Retina (tissue), 1 donor: ENCODE measurements around the gene EHF.

Experiments
- DNase-seq: peaks from one replicate; pipeline ENCODE4 v3.0.0-alpha.2; 2016

EHF gene

DNA sequence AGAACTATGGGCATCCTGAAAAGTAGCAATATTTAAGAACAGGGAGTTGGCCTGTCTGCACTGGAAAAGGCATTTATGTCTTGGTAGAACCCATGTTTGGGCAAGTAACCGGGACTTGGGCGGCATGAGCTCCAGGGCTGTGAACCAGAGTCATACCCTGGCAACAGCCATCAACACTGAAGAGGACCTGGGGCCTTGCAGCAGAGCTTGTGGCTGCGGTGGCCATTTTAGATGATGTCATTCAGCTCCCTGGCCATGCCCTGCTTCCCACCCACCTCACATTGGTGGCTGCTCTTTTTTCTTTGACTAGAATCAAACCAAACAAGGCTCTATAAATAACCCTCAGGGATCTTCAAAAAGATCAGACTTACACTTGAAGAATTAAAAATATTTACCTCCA, 26.6 kb downstream of the EHF start:
- DNase-seq, result no peak

DNA sequence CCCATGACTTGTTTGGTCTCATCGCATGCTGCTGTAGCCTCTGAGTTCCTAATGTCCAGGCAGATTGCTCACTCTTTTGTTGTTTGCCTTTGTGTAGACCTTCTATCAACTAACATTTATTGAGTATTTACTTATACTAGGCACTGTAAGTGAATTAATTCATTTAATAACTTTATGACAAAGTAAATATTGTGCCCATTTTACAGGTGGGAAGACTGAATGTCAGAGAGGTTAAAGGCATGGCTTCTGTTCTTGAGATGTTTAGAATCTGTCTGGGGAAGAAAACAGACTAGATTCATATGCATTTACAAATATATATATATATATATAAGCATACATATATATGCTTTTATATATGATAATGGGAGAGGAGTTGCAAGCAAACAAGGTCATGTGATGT, 27.1 kb downstream of the EHF start:
- no peak for DNase-seq

DNA sequence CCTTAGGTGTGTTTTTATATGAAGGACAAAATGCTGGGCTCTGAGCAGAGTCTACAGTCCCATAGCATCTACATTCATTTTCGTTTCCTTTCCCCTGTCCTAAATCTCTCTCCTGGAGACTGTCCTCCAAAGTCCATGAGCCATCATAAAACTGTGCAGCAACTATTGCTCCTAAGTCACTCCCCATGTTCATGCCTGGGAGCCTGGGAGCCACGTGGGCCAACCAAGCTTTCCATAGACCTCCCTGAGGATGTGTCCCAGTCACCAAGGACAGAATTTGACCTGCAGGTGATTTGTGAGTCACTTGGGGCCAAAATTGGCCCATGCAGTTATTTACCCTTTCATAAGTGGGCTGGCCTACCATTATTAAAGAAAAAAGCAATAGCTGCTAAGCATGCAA, 28.7 kb downstream of the EHF start:
- DNase-seq, result no peak

DNA sequence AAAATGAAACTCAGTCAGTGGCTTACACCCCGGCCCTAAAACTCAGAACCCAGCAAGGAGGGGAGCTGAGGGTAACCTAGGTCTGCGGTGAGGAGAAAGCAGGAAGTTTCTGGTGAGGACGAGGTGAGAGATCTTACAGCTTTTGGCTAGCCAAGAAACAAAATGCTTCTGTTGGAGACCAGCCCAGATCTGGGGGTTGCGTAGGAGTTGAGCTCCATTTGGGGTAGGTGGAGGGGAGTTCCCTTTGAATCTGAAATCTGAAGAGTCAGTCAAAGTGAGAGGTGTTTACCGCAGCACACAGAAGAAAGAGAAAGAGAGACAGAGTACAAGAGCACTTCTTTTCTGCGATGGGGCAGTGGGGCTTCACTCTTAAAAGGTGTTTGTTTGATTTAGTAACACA, 29.6 kb downstream of the EHF start:
- no peak for DNase-seq

DNA sequence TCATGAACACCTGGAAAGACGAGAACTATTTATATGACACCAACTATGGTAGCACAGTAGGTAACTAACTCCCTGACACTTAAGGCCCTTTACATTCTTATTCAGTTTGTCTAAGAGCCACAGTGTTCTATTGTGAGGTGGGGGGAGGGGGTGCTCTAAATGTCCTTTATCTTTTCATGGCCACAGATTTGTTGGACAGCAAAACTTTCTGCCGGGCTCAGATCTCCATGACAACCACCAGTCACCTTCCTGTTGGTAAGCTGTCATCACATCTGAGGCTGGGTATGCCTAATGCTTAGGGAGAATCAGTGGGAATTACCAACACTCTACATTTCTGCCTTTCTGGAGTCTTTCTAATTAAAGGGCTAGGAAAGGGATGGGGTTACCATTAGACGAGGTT, 30.7 kb downstream of the EHF start:
- peak; percentile 22 for DNase-seq

DNA sequence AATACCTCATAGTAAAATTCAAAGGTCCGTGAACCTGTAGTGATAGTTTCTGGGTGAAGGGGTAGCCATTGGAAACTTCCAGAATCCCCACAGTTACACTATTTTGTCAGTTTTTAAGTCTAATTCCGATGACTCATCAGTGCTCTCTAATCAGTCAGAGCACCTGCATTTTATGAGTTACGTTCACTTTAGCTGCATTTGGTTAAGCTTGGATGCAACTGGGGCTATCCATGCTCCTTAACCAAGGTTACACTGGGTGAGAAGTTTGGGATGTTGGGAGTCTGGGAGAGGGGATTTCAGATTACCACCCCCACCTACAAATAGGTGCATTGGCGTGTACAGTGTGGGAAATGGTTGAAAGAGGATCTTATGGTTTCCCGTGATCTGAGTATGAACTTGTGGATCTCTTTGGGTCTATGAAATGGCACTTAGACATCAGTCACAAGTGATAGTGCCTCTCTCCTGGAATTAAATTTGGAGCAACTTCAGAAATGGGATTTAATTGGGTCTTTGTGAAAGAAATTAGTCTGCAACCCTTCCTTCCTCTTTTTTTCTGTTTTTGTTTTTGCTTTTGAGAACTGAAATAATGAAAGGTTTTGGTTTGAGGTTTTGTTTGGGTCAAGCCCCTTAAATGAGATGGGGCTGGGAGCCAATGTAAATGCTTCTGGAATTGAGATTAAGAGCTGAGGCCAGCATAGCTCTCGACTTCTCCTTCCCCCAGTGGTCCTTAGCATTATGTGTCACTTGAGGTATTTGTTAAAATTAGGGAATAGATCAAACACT, 31.5 kb downstream of the EHF start:
- no peak for DNase-seq

DNA sequence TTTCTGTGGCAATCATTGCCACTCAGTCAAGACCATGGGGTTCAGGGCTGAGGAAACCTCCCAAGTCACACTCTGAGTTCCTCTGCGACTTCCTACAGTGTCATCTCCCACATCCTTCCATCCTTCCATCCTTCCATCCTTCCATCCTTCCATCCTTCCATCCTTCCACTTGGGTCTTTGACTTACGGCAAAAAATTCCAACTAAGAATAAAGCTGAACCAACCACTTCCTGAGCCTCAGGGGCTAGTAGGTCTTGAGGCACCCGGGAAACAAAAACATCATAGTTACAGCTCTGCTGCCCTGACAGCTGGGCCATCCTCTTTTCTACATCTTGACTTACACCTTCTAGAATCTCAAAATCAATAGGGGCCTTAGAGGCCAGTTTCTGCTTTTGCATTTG, 32.1 kb downstream of the EHF start:
- no peak for DNase-seq

DNA sequence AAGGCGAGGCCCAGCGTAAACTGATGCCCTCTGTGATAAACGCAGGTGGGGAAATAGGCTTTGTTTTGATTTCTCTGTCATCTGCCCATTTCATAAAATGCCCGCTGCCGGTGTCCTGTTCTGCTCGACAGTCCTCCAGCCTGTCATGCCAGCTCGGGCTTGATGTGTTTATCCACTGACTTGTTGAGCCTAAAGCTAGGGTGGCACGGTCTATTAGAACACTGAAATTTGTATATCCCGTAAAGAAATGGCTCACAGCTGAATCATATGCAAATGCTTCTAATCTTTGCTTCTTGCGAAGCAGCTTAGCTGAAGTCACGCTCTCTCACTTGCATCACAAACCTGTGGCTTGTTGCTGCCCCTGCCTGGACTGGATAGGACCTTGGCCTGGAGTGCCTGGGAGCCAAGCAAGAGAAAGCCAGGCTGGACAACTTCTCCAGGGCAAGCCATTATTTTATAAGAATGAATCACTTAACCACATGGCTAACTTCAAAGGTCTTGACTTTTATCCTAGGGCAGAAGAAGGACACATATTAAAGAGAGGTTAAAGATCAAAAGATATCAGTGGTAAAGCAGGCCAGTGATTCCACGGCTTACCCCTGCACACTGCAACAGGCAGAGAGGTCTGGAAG, 33.1 kb downstream of the EHF start:
- DNase-seq, result no peak

DNA sequence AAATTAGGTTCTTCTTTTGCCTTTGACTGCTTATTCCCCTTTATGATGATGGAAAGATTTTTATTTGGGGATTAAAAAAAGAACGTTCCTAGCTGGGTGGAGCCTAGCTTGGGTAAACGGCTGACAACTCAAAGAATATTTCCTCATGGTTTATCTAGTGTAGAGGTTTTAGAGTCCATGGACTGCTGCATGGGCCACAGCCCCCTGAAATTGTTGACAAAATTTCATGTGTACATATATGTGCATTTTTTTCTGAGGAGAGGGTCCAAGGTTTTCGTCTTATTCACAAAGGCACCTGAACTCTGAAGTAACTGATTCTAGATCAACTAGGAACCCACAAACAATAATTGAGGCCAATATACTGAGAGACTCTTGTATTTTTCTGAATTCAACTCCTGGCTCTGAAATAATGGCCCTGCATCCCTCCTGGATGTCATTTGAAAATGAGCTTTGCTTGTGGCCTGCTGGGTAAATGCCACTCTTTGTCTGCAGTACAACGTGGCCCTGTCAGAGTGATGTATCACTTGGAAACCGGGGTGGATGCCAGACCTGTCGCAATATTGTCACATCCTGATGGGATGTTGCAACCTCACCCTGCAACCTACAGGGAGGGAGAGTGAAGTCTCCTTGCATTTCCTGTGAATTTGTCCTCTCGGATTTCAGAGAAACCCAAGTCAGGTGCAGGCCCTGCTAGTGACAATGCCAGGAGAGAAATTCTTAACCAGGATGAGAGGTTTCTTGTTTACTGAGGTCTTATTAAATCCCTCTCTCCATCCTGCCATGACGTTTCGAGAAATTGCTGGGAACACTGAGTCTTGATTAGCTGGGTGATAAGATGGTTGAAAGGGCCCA, 33.8 kb downstream of the EHF start:
- no peak for DNase-seq

DNA sequence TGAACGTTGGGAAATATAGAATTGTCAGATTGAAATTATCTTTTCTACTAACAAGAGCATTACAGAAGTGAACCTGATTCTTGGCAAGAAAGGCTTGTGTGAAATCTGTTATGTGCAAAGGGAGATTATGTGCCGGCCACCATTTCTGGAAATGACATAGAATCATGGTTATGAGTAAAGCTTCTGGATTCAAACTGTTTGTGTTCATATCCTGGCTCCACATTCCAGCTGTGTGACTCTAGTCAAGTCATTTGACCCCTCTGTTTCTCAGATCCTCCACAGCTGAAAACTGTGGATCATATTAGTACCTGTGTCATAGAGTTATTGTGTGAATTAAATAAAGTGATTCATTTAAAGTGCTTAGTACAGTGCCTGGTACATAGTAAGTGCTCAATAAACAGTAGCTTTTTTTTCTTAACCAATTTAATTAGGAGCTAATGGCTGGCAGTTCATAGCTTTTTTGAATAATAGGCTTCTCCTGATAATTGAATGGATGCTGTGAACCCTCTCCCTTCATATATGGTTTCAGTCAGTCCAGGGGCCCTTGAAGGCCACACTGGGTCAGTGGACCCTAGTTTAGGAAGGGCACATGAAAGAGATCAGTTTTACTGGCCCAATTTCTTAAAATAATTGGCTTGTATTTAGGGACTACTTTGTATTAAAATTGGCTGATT, 34.6 kb downstream of the EHF start:
- no peak for DNase-seq

DNA sequence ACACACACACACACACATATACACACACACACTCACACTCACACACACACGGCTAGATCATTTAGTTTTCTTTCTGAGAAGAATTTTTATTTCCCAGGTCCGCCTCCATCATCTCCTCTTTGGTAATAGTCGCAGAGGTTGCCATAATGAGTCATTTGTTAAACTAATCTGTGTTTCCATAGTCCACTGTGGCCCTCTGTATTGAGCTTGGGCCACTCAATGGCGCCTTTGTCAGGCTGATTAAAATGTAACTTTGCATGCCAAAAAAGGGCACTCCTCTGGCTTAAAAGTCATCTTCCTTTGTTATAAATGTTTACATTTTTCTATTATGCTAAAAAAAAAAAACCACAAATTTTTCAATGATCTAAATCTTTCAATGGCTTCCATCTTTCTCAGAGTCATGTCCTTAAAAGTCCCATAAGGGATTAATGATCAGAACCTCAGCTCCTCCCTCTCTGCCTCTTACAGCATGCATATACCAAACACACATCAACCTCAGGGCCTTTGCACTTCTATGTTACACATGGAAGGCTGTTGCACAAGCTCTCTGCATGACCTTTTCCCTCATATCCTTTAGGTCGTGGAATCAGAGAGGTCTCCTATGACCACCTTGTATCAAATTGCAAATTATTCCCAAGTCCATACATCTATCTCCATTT, 35.3 kb downstream of the EHF start:
- DNase-seq, result no peak

DNA sequence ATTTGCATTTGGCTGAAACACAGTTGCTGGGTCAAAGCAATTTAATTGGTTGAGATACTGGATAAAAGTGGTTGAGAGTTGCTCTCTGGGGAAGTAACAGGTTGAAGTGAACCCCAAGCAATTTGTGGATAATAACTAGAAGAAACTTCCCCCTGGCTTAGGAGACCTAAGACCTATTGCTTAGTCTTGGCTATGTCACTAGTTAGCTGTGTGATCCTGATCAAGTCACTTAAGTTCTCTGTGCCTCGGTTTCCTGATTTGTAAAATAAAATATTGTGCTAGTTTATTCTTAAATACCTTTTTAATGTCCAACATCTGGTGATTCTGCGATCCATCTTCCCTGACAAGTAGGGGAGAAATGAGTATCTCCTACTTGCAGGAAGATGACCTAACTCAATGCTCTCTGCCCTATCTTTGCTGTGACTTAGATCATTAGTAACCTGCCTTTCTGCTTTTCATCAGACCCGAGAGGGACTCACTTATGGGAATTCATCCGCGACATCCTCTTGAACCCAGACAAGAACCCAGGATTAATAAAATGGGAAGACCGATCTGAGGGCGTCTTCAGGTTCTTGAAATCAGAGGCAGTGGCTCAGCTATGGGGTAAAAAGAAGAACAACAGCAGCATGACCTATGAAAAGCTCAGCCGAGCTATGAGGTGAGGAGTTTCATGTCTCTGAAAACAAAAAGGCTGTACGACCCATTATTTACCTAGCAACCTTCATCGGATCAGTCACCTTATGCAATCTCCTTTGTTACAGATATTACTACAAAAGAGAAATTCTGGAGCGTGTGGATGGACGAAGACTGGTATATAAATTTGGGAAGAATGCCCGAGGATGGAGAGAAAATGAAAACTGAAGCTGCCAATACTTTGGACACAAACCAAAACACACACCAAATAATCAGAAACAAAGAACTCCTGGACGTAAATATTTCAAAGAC, 37.5 kb downstream of the EHF start:
- no peak for DNase-seq

DNA sequence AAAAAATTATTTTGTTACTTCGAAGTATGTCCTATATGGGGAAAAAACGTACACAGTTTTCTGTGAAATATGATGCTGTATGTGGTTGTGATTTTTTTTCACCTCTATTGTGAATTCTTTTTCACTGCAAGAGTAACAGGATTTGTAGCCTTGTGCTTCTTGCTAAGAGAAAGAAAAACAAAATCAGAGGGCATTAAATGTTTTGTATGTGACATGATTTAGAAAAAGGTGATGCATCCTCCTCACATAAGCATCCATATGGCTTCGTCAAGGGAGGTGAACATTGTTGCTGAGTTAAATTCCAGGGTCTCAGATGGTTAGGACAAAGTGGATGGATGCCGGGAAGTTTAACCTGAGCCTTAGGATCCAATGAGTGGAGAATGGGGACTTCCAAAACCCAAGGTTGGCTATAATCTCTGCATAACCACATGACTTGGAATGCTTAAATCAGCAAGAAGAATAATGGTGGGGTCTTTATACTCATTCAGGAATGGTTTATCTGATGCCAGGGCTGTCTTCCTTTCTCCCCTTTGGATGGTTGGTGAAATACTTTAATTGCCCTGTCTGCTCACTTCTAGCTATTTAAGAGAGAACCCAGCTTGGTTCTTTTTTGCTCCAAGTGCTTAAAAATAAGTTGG, 38.3 kb downstream of the EHF start:
- no peak for DNase-seq

DNA sequence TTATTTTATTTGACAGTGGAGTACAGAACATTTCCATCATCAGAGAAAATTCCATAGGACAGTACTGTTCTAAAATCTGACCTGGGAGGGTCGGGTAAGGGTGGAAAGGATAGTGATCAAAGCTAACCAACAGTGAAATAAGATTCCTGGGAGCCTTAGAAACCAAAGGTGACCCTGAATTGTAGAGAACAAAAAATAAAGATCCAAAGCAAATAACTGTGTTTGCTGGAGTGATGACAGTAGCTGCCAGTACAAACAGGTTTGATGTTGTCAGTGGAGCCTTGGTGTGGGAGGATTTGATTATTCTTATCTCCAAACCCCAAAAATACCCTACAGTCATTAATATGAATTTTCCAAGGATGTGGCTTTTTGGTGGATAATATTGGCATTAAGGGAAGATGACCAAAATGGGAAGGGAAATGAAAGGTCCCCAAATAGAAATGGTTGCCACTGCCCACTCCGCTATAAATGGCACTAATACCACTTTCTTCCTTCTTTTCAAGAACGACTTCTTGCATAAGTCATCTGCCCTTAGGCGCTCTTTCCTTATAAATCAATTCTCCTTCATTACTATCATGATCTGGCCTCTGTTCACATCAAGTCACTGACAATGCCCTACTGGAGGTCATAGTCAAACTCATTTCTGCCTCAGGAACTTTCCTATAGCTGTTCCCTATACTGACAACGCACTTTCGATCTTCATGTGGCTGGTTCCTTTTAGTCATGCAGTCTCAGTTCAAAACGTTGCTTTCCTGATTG, 44.4 kb downstream of the EHF start:
- no peak for DNase-seq

DNA sequence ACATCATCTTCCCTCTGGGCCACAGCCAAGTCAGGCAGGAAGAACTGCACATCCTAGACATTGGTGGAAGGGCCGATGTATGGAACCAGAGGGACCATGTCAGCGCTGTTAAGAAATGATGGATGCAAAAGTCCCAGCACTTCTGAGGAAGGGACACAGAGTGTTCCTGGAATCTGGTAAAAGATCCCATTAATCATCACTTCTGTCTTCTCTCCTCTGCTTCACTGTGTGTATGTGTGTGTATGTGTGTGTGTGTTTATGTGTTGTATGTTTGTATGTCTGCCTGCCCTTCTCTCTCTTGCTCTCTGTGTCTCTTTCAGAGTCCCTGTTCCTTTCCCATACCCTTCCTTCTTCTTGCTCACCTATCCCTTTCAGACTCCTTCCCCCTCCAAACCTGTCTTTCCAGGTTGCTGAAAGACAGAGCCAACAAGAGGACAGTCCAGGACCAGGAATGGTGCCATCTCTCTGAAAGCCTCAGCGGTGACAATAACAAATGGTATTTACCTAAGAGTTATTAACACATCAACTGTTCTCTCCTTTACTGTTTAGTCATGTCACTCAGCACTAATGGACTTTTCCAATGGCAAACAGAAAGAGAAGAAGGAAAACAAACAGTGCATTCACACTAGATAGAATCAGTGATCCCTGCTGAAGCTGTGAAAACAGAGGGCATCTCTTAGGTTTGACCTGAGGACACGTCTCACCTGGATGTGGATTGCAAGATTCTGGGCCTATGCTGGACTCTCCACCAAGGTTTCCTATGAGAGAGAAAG, 47.1 kb downstream of the EHF start:
- no peak for DNase-seq

DNA sequence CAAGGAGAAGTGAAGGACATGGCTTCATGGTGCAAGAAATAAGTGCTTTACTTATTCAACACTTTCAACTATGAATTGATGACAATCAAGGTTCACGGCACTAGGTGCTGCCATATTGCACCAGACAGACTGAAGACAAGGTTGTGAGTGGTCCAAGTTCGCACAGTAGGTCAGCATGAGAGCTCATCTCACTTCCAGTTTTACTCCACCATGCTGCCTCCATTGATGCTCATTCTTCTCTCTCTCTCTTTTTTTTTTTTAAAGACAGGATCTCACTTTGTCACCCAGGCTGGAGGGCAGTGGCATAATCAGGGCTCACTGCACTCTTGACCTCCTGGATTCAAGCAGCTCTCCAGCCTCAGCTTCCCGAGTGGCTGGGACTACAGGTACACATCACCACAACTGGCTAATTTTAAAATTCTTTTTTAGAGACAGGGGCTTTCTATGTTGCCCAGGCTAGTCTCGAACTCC, 47.7 kb downstream of the EHF start:
- no peak for DNase-seq

DNA sequence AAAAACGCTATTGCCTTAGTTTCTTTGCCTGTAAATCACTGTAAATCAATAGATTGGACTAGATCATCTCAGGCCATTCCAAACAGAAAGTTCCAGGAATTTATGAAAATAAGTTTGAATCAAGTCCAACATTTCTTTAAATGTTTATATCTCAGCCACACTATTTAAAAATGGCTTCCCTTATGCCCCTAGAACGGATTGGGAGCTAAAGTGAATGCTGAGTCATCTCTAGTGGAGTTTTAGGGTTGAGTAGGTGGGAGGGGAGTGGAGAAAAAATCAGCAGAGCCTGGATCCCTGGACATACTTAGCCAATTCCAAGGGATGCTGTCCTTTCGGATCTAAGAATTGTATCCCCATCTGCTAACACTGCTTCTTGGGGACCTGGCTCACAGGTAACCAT, 48.6 kb downstream of the EHF start:
- no peak for DNase-seq

DNA sequence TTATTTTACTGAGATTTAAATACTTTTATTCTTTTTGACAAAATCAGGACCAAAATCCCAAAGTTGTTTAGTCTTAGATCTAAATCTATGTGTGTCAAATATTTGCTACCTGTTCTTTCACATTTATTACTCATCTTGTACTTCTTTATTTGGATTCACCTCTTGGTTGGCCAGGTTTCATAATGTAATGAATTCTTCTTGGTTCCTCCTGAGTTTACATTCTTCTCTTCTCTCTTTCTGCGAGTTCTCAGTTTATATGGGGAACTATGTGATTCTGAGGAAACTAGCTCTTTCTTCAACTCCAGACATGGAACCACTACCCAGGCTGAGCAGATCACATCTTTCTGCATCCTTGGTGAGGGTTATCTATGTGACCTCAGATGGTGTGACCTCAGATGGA, 50.2 kb downstream of the EHF start:
- no peak for DNase-seq

DNA sequence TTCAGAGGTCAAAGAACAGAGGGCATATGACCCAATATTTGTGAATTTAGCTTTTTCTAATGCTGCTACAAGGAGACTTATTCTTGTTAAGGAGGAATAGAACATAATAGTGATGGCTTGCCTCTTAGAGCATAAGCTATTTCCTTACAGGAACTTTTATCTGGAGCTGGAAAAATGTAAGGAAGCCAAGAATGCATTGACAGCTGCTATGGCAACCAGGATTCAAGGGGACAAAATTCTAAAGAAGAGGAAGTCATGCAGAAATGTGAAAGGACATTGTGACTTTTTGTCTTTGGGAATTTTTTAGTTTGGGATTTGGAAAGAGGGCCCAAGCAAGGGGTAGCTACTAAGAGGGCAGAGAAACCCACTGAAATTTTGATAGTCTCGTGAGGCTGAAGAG, 51.1 kb downstream of the EHF start:
- no peak for DNase-seq
